ENCODE measurements around the gene CHST12.
"Not testable (repeated sequence)": the region's sequence is repeated elsewhere in the genome, so short reads cannot be mapped to it uniquely, and the experiment has no call there.

Gene CHST12

GRCh38 chr7:2445898-2446555, 42.6 kb downstream of the CHST12 start:
- H3K9me3 Mint-ChIP-seq: no peaks in the 10 kb centered on the region
- peaks cover 3% of the 10 kb centered on the region for H3K36me3 Mint-ChIP-seq (ENCODE audit: low read depth)
- H3K4me3 Mint-ChIP-seq: no peak overlapping the region
- no peaks in the 10 kb centered on the region for H3K4me1 Mint-ChIP-seq (ENCODE audit: low read depth)
- no peak overlapping the region for H3K27ac Mint-ChIP-seq
- H3K27me3 Mint-ChIP-seq: no peaks in the 10 kb centered on the region

GRCh38 chr7:2446676-2447075, 43.3 kb downstream of the CHST12 start:
- H3K9me3 Mint-ChIP-seq: no peaks in the 10 kb centered on the region
- H3K27ac Mint-ChIP-seq: no peak overlapping the region
- H3K36me3 Mint-ChIP-seq (ENCODE audit: low read depth): peaks cover 3% of the 10 kb centered on the region
- H3K4me3 Mint-ChIP-seq: no peak overlapping the region
- H3K27me3 Mint-ChIP-seq: no peaks in the 10 kb centered on the region
- H3K4me1 Mint-ChIP-seq (ENCODE audit: low read depth): no peaks in the 10 kb centered on the region

DNA sequence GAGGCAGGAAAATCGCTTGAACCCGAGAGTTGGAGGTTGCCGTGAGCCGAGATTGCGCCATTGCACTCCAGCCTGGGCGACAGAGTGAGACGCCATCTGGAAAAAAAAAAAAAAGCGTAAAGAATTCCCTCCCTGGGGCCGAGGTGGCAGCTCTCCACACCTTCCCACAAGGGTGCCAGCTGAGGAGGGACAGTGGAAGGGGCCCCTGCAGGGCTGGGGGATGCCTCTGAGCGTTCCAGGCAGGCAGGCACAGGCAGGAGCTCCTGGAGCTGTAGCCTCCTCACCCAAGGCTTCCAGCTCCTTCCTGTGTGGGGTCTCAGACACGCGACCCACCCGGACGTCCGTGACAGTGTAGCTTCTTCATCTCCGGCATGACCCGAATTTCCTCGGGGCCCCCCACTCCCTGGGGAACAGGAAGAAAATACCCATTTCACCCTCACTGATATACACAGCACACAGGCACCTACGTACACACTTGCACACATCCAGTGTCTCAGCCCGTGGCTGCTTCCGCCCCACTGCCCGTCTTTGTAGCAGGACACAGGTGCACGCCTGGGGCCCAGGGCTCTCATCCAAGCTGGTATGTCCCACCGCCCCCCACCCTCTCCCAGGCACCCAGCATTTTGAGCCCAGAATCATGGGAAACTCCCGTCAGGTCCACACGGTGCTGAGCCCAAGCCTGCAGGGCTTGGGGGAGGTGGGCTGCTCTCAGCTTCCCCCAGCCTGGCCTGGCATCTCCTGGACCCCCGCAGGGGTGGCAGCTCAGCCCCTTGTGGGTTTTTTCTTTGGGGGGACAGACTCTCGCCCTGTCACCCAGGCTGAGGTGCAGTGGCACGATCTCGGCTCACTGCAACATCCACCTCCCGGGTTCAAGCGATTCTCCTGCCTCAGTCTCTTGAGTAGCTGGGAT, 47.0 kb downstream of the CHST12 start:
- H3K4me3 Mint-ChIP-seq: no peak overlapping the region
- H3K4me1 Mint-ChIP-seq (ENCODE audit: low read depth): peaks cover 5% of the 10 kb centered on the region
- H3K27ac Mint-ChIP-seq: no peak overlapping the region
- H3K9me3 Mint-ChIP-seq: no peaks in the 10 kb centered on the region
- H3K36me3 Mint-ChIP-seq (ENCODE audit: low read depth): no peaks in the 10 kb centered on the region
- H3K27me3 Mint-ChIP-seq: no peaks in the 10 kb centered on the region

- H3K27ac Mint-ChIP-seq: peak overlapping the region; percentile 52
- no peaks in the 10 kb centered on the region for H3K9me3 Mint-ChIP-seq
- H3K27me3 Mint-ChIP-seq: no peaks in the 10 kb centered on the region
- no peaks in the 10 kb centered on the region for H3K36me3 Mint-ChIP-seq (ENCODE audit: low read depth)
- peak overlapping the region; percentile 62 for H3K4me3 Mint-ChIP-seq
- peaks cover 5% of the 10 kb centered on the region for H3K4me1 Mint-ChIP-seq (ENCODE audit: low read depth)
These were observed 48.0 kb downstream of the CHST12 start for GRCh38 chr7:2451171-2452073.

DNA sequence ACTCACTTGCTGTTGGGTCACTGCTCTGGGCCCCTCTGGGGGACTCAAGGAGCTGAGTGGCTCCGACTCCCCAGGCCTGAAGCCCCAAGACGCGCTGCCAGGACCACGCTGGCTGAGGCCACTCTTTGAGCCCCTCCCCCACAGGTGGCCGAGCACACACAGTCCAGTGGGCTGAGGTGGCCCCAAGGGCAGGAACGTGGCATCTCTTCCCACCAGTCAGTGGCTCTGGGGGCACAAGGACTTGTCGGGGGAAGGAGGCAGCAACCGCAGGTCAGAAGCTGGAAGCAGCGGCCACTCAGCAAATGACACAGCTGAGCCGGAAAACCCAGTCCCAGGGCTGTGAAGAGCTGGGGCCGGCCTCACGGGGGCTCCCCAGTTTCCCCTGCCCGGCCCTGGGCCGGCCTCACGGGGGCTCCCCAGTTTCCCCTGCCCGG, 48.7 kb downstream of the CHST12 start:
- H3K9me3 Mint-ChIP-seq: no peaks in the 10 kb centered on the region
- H3K36me3 Mint-ChIP-seq (ENCODE audit: low read depth): no peaks in the 10 kb centered on the region
- H3K27ac Mint-ChIP-seq: peak overlapping the region; percentile 52
- peak overlapping the region; percentile 62 for H3K4me3 Mint-ChIP-seq
- H3K4me1 Mint-ChIP-seq (ENCODE audit: low read depth): peaks cover 8% of the 10 kb centered on the region
- H3K27me3 Mint-ChIP-seq: no peaks in the 10 kb centered on the region

DNA sequence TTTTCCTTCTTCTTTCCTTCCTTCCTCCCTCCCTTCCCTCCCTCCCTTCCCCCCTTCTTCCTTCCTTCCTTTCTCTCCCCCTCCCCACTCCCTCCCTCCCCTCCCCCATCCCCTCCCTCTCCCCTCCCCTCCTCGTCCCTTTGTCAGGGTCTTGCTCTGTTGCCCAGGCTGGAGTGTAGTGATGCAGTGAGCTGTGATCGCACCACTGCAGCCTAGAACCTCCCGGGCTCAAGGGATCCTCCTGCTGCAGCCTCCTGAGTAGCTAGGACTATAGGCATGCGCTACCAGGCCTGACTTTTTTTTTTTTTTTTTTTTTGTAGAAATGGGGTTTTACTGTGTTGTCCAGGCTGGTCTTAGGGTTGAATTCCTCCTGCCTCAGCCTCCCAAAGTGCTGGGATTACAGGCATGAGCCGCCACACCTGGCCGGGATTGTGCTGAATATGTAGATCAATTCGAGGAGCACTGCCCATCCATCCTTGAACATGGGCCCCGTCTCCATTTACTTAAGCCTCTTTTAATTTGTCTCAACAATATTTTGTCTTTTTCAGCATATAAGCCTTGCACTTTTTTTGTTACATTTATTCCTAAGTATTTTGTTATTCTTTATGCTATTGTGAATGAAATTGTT, 49.3 kb downstream of the CHST12 start:
- H3K4me3 Mint-ChIP-seq: no peak overlapping the region
- H3K27ac Mint-ChIP-seq: no peak overlapping the region
- peaks cover 11% of the 10 kb centered on the region for H3K4me1 Mint-ChIP-seq (ENCODE audit: low read depth)
- H3K36me3 Mint-ChIP-seq (ENCODE audit: low read depth): no peaks in the 10 kb centered on the region
- H3K9me3 Mint-ChIP-seq: no peaks in the 10 kb centered on the region
- H3K27me3 Mint-ChIP-seq: no peaks in the 10 kb centered on the region

GRCh38 chr7:2453849-2454248, 50.4 kb downstream of the CHST12 start:
- not testable (repeated sequence) for H3K27me3 Mint-ChIP-seq; H3K9me3 Mint-ChIP-seq; H3K36me3 Mint-ChIP-seq (ENCODE audit: low read depth); H3K4me3 Mint-ChIP-seq; H3K27ac Mint-ChIP-seq
- peaks cover 17% of the 10 kb centered on the region for H3K4me1 Mint-ChIP-seq (ENCODE audit: low read depth)

- Mint-ChIP-seq H3K27ac (no peak overlapping the region), H3K27me3 (no peaks in the 10 kb centered on the region)
These were observed 56.3 kb downstream of the CHST12 start for GRCh38 chr7:2459674-2460073.

DNA sequence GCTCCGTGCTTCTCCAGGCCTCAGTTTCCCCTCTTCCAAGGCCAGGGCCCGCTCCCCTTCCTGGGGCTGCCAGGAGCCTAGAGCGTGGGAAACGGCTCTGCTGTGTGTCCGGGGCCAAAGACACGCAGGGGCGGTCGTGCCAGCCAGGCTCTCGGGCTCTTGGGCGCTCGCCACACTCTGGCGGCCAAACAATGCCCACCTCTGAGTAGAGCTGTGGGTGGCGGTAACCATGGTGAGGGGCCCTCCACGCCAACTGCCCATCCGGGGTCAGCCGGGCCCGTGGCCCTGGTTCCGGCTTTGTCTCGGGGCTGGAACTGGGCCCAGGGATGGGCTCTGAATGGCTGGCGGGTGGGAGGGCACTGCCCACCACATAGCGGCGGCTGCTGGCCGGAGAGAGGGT, 56.8 kb downstream of the CHST12 start:
- Mint-ChIP-seq H3K4me3 (no peak overlapping the region), H3K36me3 (ENCODE audit: low read depth) (no peaks in the 10 kb centered on the region), H3K4me1 (ENCODE audit: low read depth) (peaks cover 12% of the 10 kb centered on the region), H3K27me3 (no peaks in the 10 kb centered on the region), H3K27ac (no peak overlapping the region), H3K9me3 (no peaks in the 10 kb centered on the region)

More at GRCh38 chr7:2459674-2460073, 56.3 kb downstream of the CHST12 start:
- H3K4me1 Mint-ChIP-seq (ENCODE audit: low read depth): peaks cover 12% of the 10 kb centered on the region
- H3K9me3 Mint-ChIP-seq: no peaks in the 10 kb centered on the region
- H3K4me3 Mint-ChIP-seq: no peak overlapping the region
- no peaks in the 10 kb centered on the region for H3K36me3 Mint-ChIP-seq (ENCODE audit: low read depth)

DNA sequence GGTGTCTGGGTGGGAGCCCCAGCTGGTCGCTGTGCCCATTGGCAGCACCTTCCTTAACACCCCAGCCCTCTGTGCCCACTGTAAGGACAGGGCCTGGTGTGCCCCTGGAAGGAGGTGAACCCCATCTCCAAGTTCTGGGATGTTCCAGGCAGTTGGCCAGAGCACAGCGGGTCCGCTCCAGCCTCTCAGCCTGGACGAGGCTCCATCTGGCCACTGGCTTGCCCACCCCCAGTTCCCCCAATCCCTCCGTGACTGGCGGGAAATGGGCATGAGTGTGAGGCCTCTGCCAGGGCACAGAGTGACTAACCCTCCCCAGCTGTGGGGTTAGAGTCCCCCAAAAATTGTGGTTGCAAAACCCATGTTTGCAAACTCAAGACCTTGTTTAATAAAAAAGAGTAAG, 57.2 kb downstream of the CHST12 start:
- no peaks in the 10 kb centered on the region for H3K9me3 Mint-ChIP-seq
- H3K27ac Mint-ChIP-seq: no peak overlapping the region
- no peaks in the 10 kb centered on the region for H3K36me3 Mint-ChIP-seq (ENCODE audit: low read depth)
- H3K4me1 Mint-ChIP-seq (ENCODE audit: low read depth): peaks cover 12% of the 10 kb centered on the region
- H3K27me3 Mint-ChIP-seq: no peaks in the 10 kb centered on the region
- H3K4me3 Mint-ChIP-seq: no peak overlapping the region

DNA sequence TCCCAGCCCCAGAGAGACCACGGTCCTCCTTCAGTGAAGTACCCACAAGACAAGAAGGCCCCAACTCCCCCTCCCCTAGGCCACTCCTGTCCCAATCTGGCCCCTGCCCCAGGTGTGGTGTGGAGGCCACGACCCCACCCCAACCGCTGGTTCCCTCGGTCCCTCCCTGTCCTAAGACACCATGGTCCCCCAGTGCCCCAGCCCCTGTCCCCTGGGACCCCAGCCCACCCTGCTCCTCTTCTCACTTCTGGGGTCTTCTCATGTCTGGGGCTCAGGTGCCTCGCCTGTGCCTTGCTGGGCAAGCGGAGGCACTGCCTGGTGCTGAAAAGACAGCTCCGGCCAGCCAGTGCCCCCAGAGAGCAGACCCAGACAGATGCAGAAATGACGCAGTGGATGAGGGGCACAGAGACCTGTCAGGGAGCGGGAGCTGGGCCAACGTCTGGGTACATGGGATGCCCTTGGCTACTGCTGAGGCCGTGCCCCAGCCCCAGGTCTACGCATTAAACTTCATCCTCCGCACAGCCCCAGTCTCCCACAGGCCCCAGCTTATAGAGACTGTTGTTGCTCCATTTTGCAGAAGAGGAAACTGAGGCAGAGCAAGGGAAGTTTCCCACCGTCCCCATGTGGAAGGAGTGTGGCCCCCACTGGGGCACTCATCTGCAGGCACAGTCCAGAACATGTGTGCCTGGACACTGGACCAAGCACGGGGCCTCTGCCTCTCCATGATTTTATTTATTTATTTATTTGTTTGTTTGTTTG, 58.0 kb downstream of the CHST12 start:
- peaks cover 12% of the 10 kb centered on the region for H3K4me1 Mint-ChIP-seq (ENCODE audit: low read depth)
- no peaks in the 10 kb centered on the region for H3K27me3 Mint-ChIP-seq
- H3K4me3 Mint-ChIP-seq: no peak overlapping the region
- H3K9me3 Mint-ChIP-seq: no peaks in the 10 kb centered on the region
- H3K27ac Mint-ChIP-seq: no peak overlapping the region
- H3K36me3 Mint-ChIP-seq (ENCODE audit: low read depth): no peaks in the 10 kb centered on the region

DNA sequence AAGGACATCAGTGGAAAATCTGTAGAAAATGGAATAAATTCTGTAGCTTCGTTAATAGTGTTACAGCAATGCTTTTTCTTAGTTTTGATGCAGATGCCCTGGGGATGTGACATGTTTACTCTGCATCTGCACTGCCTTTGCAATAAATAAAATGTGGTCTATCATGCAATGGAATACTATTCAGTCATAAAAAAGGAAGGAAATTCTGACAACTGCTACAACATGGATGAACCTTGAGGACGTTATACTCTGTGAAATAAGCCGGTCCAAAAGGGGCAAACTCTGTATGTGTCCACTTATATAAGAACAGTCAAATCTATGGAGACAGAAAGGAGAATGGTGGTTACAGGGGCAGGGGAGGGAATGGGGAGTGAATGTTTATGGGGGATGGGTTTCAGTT, 59.3 kb downstream of the CHST12 start:
- H3K27ac Mint-ChIP-seq: no peak overlapping the region
- H3K36me3 Mint-ChIP-seq (ENCODE audit: low read depth): no peaks in the 10 kb centered on the region
- H3K4me1 Mint-ChIP-seq (ENCODE audit: low read depth): peaks cover 6% of the 10 kb centered on the region
- no peaks in the 10 kb centered on the region for H3K27me3 Mint-ChIP-seq
- no peaks in the 10 kb centered on the region for H3K9me3 Mint-ChIP-seq
- no peak overlapping the region for H3K4me3 Mint-ChIP-seq

DNA sequence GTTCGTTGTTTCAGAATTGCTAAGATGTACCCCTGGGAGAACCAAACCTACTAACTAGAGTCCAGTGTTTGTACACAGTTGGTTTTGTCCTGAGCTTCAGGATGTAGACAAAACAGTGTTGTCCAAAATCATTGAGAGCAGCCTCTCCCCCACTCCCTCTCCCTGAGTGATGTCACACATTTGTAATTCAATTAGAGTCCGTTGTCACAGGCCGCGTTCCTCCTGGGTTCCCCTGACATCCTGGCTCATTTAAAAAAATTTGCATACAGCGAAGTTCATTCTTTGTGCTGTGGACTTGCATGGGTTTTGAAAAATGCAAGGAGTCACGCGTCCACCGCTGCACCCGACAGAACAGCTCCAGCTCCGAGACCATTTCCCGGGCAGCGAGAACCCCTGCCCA, 62.5 kb downstream of the CHST12 start:
- peaks cover 3% of the 10 kb centered on the region for H3K4me1 Mint-ChIP-seq (ENCODE audit: low read depth)
- H3K9me3 Mint-ChIP-seq: no peaks in the 10 kb centered on the region
- H3K27me3 Mint-ChIP-seq: peaks cover 10% of the 10 kb centered on the region
- H3K36me3 Mint-ChIP-seq (ENCODE audit: low read depth): no peaks in the 10 kb centered on the region
- no peak overlapping the region for H3K27ac Mint-ChIP-seq
- H3K4me3 Mint-ChIP-seq: no peak overlapping the region

DNA sequence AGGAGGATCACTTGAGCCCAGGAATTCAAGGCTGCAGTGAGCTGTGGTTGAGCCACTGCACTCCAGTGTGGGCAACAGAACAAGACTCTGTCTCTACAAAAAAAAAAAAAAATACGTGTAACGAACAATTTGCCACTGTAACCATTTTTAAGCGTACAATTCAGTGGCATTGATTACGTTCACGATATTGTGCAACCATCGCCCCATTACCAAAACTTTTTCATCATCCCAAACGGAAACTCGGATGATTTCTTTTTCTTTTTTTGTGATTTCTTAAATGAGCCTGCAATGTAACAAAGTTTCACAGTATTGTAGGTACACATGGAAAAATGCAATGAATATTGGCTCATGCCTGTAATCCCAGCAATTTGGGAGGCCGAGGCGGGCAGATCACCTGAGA, 63.3 kb downstream of the CHST12 start:
- peaks cover 10% of the 10 kb centered on the region for H3K27me3 Mint-ChIP-seq
- H3K27ac Mint-ChIP-seq: no peak overlapping the region
- H3K9me3 Mint-ChIP-seq: no peaks in the 10 kb centered on the region

More for the DNA sequence above, 63.3 kb downstream of the CHST12 start:
- Mint-ChIP-seq H3K4me3 (no peak overlapping the region), H3K36me3 (ENCODE audit: low read depth) (no peaks in the 10 kb centered on the region), H3K4me1 (ENCODE audit: low read depth) (peaks cover 3% of the 10 kb centered on the region)

Data from stimulated activated naive CD8-positive, alpha-beta T cell treated with anti-CD3 and anti-CD28 coated beads, Interleukin-15, Interleukin-2, amounts not matched to agents 100 ng/mL and 50 ng/mL, for 24 hours (primary cell).